VCaP (cell line): Measurements from ENCODE around the gene CITED1.

ENCODE experiments used
- H3K27ac ChIP-seq: fragments of 450-650 bp; 2 replicates; pipeline ENCODE4 v1.5.1; 2017
- CTCF ChIP-seq: fragments of 450-650 bp; conservative IDR thresholded peaks from 2 replicates; pipeline ENCODE4 v1.5.1; 2017; ENCODE audit warnings: mild to moderate bottlenecking, moderate library complexity

Gene CITED1

GRCh38 chrX:72268597-72269365 is 36.9 kb downstream of the CITED1 start:
- no peak overlapping the region for H3K27ac ChIP-seq
- no peak for TF ChIP-seq CTCF

- TF ChIP-seq CTCF = no peak
- no peak overlapping the region for H3K27ac ChIP-seq
Observed at GRCh38 chrX:72265263-72265662, 40.5 kb downstream of the CITED1 start.

GRCh38 chrX:72262077-72262476 is 43.6 kb downstream of the CITED1 start:
- TF ChIP-seq CTCF = no peak
- H3K27ac ChIP-seq = no peak overlapping the region

- TF ChIP-seq CTCF = no peak
- no peak overlapping the region for H3K27ac ChIP-seq
Observed at GRCh38 chrX:72260448-72260847, 45.3 kb downstream of the CITED1 start.

- no peak for TF ChIP-seq CTCF
- H3K27ac ChIP-seq = no peak overlapping the region
Observed at GRCh38 chrX:72258174-72258573, 47.5 kb downstream of the CITED1 start.

DNA sequence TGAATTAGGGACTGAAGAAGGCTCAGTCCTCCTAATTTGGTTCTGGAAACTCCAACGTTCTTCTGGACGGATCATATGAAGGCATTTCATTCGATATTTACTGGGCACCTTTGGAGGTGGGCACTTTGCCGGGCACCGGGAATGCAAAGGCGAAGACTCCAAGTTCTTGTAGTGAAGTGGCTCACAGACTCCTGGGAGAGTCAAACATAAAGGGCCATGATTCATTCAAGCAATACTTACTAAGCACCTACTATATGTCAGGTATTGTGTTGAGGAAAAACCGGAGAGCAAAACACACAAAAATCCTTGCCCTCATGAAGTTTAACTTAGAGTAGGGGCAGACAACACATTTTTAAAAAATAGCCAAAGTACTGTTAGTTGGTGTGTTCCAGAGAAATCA is 49.9 kb downstream of the CITED1 start:
- no peak overlapping the region for H3K27ac ChIP-seq
- no peak for TF ChIP-seq CTCF

- H3K27ac ChIP-seq = no peak overlapping the region
- TF ChIP-seq CTCF = no peak
Observed at GRCh38 chrX:72255445-72255844, 50.3 kb downstream of the CITED1 start.
